NT2/D1 (cell line): ENCODE data around the gene PI4K2A.

ENCODE experiments used
- DNase-seq: peaks from one replicate; pipeline ENCODE4 v3.0.0-alpha.2; 2011; ENCODE audit warnings: low read depth, low spot score
- H3K27me3 ChIP-seq: 2 replicates; pipeline ENCODE4 v1.6.0; 2011; ENCODE audit warnings: mild to moderate bottlenecking; ENCODE audit not compliant: insufficient read length, insufficient read depth
- H3K36me3 ChIP-seq: 2 replicates; pipeline ENCODE4 v1.6.1; 2011; ENCODE audit warnings: mild to moderate bottlenecking, low read length, mixed read lengths; ENCODE audit not compliant: insufficient read depth, insufficient read length
- H3K4me1 ChIP-seq: 2 replicates; pipeline ENCODE4 v1.5.1; 2011; ENCODE audit not compliant: insufficient read depth, insufficient read length
- H3K4me3 ChIP-seq: 2 replicates; pipeline ENCODE4 v1.5.1; 2011; ENCODE audit warnings: low read depth; ENCODE audit not compliant: insufficient read length
- H3K9ac ChIP-seq: 2 replicates; pipeline ENCODE4 v1.6.0; 2011; ENCODE audit warnings: low read depth; ENCODE audit not compliant: insufficient read length
- H3K9me3 ChIP-seq: 2 replicates; pipeline ENCODE4 v1.5.1; 2011; ENCODE audit warnings: mild to moderate bottlenecking, low read length; ENCODE audit not compliant: insufficient read depth
- SUZ12 ChIP-seq: IDR thresholded peaks from 2 replicates; pipeline ENCODE4 v1.6.1; 2011; ENCODE audit not compliant: insufficient read length, insufficient read depth; ENCODE audit errors: extremely low read depth
- YY1 ChIP-seq: IDR thresholded peaks from 2 replicates; pipeline ENCODE4 v1.6.1; 2011; ENCODE audit not compliant: insufficient read length, insufficient read depth
- ZNF274 ChIP-seq: IDR thresholded peaks from 2 replicates; pipeline ENCODE4 v1.6.1; 2011; ENCODE audit warnings: mild to moderate bottlenecking, low read depth, low read length

Gene PI4K2A

DNA sequence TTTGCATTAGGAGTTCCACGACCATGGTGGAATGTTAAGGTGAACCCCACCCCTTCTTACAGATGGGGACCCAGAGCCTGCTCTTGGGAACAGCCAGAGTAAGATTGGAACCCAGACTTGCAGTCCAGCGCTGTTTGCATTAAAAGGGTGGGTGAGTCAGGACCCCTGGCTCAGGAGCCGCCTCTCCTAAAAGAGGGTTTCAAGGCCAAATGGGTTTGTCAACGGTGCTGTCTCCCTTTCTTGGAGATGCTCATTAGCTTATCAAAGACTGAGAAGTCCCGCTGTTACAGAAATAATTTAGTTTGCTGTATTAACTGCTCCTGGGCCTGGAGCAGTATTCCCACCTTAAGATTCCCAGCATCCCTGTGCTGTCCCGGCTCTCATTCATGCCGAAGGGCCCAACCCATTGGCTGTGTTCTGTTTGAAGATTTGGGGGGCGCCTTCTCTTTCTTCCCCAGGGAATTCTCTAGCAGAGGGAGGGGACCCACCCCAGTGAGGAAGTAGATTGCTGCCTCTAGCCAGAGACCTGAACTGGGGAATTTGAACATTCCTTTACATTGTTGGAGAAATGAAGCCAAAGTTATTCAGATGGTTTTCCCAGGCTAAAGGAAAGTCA lies 74.9 kb downstream of the PI4K2A start:
- Histone ChIP-seq H3K4me3 (peak overlapping the region; percentile 86), H3K36me3 (peaks cover 25% of the 10 kb centered on the region), H3K27me3 (no peaks in the 10 kb centered on the region), H3K4me1 (peaks cover 3% of the 10 kb centered on the region), H3K9me3 (no peaks in the 10 kb centered on the region), H3K9ac (peak overlapping the region; percentile 97)
- TF ChIP-seq SUZ12: no peak
- no peak for TF ChIP-seq YY1
- no peak for TF ChIP-seq ZNF274
- no peak for DNase-seq

GRCh38 chr10:97717627-97718026 lies 77.2 kb downstream of the PI4K2A start:
- TF ChIP-seq ZNF274 (no peak), SUZ12 (no peak), YY1 (no peak)
- no peak overlapping the region for H3K4me3 ChIP-seq
- no peaks in the 10 kb centered on the region for H3K9me3 ChIP-seq
- no peaks in the 10 kb centered on the region for H3K27me3 ChIP-seq
- peaks cover 25% of the 10 kb centered on the region for H3K36me3 ChIP-seq
- peaks cover 3% of the 10 kb centered on the region for H3K4me1 ChIP-seq
- no peak for DNase-seq
- no peak overlapping the region for H3K9ac ChIP-seq

GRCh38 chr10:97718178-97718577 lies 77.7 kb downstream of the PI4K2A start:
- no peaks in the 10 kb centered on the region for H3K27me3 ChIP-seq
- H3K4me3 ChIP-seq: no peak overlapping the region
- H3K36me3 ChIP-seq: peaks cover 25% of the 10 kb centered on the region
- no peak for DNase-seq
- H3K9me3 ChIP-seq: no peaks in the 10 kb centered on the region
- H3K4me1 ChIP-seq: peaks cover 3% of the 10 kb centered on the region
- TF ChIP-seq YY1 (no peak), ZNF274 (no peak), SUZ12 (no peak)
- H3K9ac ChIP-seq: peak overlapping the region; percentile 36

- Histone ChIP-seq H3K9me3 (no peaks in the 10 kb centered on the region), H3K4me3 (no peak overlapping the region), H3K27me3 (no peaks in the 10 kb centered on the region), H3K4me1 (peaks cover 3% of the 10 kb centered on the region), H3K9ac (no peak overlapping the region), H3K36me3 (peaks cover 25% of the 10 kb centered on the region)
- TF ChIP-seq ZNF274 (no peak), YY1 (no peak), SUZ12 (no peak)
- DNase-seq: no peak
Measured at GRCh38 chr10:97718659-97719142, 78.2 kb downstream of the PI4K2A start.

DNA sequence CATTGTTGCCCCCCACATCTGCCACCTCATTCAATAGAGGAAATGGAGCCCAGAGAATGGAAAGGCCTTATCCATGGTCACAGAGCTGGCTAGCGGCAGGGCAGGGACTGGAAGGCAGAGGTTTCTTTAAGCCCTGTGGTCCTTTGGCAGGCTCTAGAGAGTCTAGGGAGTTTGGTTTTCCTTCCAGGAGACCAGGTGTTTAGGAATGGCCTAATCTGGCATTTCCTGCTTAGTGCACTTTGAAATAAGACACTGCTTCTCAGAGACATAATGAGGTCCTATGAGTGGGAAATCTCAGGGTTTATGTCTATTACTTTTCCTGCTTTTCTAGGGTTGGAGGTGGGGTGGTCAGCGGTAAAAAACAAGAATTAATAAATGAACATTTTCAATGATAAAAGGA lies 79.1 kb downstream of the PI4K2A start:
- Histone ChIP-seq H3K9me3 (no peaks in the 10 kb centered on the region), H3K4me1 (peaks cover 3% of the 10 kb centered on the region), H3K27me3 (no peaks in the 10 kb centered on the region), H3K4me3 (no peak overlapping the region), H3K9ac (peak overlapping the region; percentile 42), H3K36me3 (peaks cover 25% of the 10 kb centered on the region)
- TF ChIP-seq ZNF274: no peak
- no peak for TF ChIP-seq YY1
- no peak for TF ChIP-seq SUZ12
- no peak for DNase-seq

DNA sequence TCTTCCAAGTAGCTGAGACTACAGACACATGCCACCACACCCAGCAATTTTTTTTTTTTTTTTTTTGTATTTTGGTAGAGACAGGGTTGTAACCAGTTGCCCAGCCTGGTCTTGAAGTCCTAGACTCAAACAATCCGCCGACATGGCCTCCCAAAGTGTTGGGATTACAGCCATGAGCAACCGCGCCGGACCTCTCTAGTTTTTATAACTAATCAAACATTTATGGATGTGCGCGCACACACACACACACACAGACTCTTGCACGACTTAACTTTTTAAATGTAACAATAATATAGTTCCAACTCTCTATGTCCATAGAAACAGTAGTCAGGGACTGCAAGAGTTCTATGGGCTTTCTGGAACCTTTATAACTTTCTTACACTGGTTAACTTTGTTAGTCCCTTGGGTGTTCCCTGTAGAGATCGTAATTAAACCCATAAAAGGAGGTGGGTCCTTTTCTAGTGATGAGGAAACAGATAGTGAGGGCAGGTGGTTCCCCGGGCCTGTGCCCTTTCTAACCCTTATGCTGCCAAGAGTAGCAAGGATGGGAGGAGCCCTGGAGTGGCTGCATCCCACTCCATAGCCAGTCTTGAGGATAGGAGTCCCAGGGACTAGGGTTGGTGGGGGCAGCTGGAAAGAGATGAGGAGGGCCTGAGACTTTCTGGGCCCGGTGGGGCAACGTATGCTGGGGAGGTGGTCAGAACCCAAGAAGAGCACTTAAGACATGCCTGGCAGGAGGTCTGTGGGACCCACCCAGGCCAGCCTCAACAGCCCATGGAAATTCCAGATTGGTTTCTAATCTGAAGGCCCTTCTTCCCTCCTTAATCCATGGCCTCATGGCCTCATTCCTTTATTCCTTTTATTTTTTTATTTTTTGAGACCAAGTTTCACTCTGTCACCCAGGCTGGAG lies 81.7 kb downstream of the PI4K2A start:
- DNase-seq: no peak
- Histone ChIP-seq H3K4me3 (no peak overlapping the region), H3K27me3 (no peaks in the 10 kb centered on the region), H3K9ac (no peak overlapping the region), H3K36me3 (peaks cover 13% of the 10 kb centered on the region), H3K9me3 (no peaks in the 10 kb centered on the region), H3K4me1 (peaks cover 3% of the 10 kb centered on the region)
- TF ChIP-seq YY1 (no peak), SUZ12 (no peak), ZNF274 (no peak)

- no peak for DNase-seq
- H3K4me3 ChIP-seq: no peak overlapping the region
Measured at GRCh38 chr10:97723001-97723400, 82.5 kb downstream of the PI4K2A start.

More at GRCh38 chr10:97723001-97723400, 82.5 kb downstream of the PI4K2A start:
- Histone ChIP-seq H3K4me1 (peaks cover 3% of the 10 kb centered on the region), H3K9ac (no peak overlapping the region), H3K9me3 (no peaks in the 10 kb centered on the region), H3K27me3 (no peaks in the 10 kb centered on the region), H3K36me3 (peaks cover 4% of the 10 kb centered on the region)
- TF ChIP-seq SUZ12 (no peak), YY1 (no peak), ZNF274 (no peak)
